Progenitor cell of endocrine pancreas (in vitro differentiated cells): ENCODE data around the gene TRIP12. TPM values are rescaled to one million over a fixed set of nuclear protein-coding genes. Genes with fewer than 3 reads are reported as not detected.
A peak's percentile ranks its signal among the peaks of the same experiment; 100 is the strongest.

Experiments
- DNase-seq: peaks from one replicate; pipeline ENCODE4 v3.0.0; 2021; ENCODE audit warnings: low spot score; ENCODE audit not compliant: unreplicated experiment
- H3K27ac Mint-ChIP-seq: 2 replicates; pipeline ENCODE4 v1.8.0; 2021; ENCODE audit warnings: mild to moderate bottlenecking, moderate library complexity, mixed read lengths
- H3K27me3 Mint-ChIP-seq: 2 replicates; pipeline ENCODE4 v1.8.0; 2021; ENCODE audit warnings: mixed read lengths
- H3K36me3 Mint-ChIP-seq: 2 replicates; pipeline ENCODE4 v1.8.0; 2022; ENCODE audit warnings: mixed read lengths; ENCODE audit not compliant: insufficient read depth
- H3K4me1 Mint-ChIP-seq: 2 replicates; pipeline ENCODE4 v1.8.0; 2021; ENCODE audit warnings: low read depth, mixed read lengths
- H3K4me3 Mint-ChIP-seq: 2 replicates; pipeline ENCODE4 v1.8.0; 2021; ENCODE audit warnings: low read depth, mild to moderate bottlenecking, moderate library complexity, mixed read lengths
- H3K9me3 Mint-ChIP-seq: 2 replicates; pipeline ENCODE4 v1.8.0; 2021; ENCODE audit warnings: low read depth, mixed read lengths
- CTCF ChIP-seq: fragments of 200-600 bp; sonication (generic); IDR thresholded peaks from one replicate; pipeline ENCODE4 v1.5.0; 2021; ENCODE audit warnings: antibody characterized with exemption, mild to moderate bottlenecking; ENCODE audit not compliant: unreplicated experiment
- total RNA-seq: library from RNA; stranded (reverse); gene quantifications from 2 replicates; pipeline ENCODE4 v1.2.1, GENCODE V29; 2021

TRIP12 gene
- total RNA-seq, 1 donor from 2014 or later: 228 TPM

DNA sequence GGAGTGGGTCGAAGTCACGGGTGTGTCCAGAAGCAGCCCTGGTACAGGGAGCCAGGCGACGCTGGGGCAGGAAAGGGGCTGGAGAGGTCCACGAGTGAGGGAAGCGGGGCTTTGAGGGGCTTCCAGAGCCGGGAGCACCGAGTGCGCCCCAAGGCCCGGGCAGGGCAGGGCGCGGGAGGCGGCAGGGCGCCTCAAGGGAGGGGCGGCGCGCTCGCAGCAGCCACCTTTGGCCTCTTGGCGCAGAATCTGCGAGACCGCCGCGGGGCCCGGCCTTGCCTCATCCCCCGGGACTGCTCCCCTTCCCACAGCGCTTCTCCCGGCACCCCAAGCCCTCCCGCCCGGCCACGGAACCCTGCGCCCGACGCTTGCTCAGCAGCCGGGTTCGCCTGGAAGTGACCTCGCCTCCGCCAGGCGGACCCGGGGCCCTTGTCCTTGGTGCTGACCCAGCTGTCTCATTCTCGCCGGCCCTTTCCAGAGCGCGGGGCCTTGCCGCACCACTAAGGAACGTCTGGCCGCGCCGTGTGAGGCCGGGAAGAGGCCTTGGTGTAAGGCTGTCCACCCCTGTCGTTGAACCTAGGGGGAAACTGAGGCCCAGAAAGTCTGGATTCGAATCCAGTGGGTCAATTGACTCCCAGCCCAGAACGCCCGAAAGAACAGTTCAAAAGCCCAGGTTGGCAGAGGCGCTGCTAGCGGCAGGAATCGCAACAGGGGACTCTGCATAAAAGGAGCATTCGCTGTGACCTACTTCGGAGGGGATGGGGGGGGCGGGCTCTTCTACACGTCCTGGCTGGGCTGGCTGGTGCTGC is 206.9 kb downstream of the TRIP12 start:
- peak; percentile 69 for DNase-seq
- H3K4me1 Mint-ChIP-seq: peaks cover 4% of the 10 kb centered on the region
- H3K4me3 Mint-ChIP-seq: peak overlapping the region; percentile 41
- H3K27me3 Mint-ChIP-seq: peaks cover 82% of the 10 kb centered on the region
- H3K27ac Mint-ChIP-seq: no peak overlapping the region
- no peaks in the 10 kb centered on the region for H3K9me3 Mint-ChIP-seq
- no peaks in the 10 kb centered on the region for H3K36me3 Mint-ChIP-seq
- no peak for TF ChIP-seq CTCF

DNA sequence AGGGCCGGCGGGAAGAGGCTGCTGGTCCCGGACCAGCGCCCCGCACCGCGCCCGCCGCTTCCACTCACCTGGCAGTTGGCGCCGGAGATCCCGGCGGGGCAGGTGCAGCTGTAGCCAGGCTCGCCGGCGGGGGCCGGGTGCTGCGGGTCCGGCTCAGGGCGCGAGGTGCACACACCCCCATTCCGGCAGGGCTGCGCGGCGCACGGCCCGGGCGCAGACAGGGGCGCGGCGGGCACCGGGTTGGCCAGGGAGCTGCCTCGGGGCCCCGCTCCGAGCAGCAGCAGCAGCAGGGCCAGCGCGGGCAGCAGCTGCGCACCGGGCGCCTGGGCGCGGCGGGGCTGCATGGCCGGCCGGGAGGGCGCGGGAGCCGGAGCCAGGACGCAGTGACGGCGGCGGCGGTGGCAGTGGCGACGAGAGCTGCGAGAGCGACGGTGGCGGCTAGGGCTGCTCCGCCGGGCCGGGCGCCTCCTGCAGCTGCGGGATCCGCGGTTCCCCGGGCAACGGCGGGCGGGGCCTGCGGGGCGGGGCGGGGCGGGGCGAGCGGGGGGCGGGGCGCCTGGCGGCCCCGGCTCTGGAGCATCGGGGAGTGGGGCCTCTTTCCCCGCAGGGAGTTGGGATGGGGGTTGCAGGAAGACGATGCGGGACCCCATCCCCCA is 207.6 kb downstream of the TRIP12 start, which contains the start of gene DNER:
TSS of gene DNER (minus strand) at position 476 of the 656 bp plus-strand sequence. CDS start at position 344, 132 bp downstream.
- Mint-ChIP-seq H3K4me1 (peaks cover 4% of the 10 kb centered on the region), H3K9me3 (no peaks in the 10 kb centered on the region), H3K27me3 (peaks cover 83% of the 10 kb centered on the region), H3K4me3 (peak within 1 kb of the TSS; percentile 60), H3K36me3 (no peaks in the 10 kb centered on the region), H3K27ac (peak within 1 kb of the TSS; percentile 84)
- TF ChIP-seq CTCF: no peak
- DNase-seq: peak; percentile 39

Other genes with a start within 250 kb of the TRIP12 start
- 0.91 TPM in 2 replicates for gene DNER, start 207.5 kb downstream of the TRIP12 start, total RNA-seq
- gene FBXO36, start 494 bp upstream of the TRIP12 start, total RNA-seq: 3.9 and 4.0 TPM in 2 replicates
- 2.4 and 3.6 TPM in 2 replicates for gene SLC16A14, start 146.9 kb upstream of the TRIP12 start, total RNA-seq